ENCODE measurements around the gene THSD4. TPM values are rescaled to one million over a fixed set of nuclear protein-coding genes. Genes with fewer than 3 reads are reported as not detected.

THSD4 gene
- total RNA-seq, 5 donors from 2014 or later (not counting 1 experiment from before 2014, with no cell fraction given) = 0.03 to 0.23 (median 0.18) TPM; not detected in 2

- peaks cover 0 to 3% (median 0%) of the 10 kb centered on the region in 3 donors for H3K4me1 Mint-ChIP-seq
- no peak overlapping the region for H3K27ac ChIP-seq (ENCODE audit: low read length)
- H3K36me3 ChIP-seq (ENCODE audit: control insufficient read depth in 2 of 2, extremely low read depth in 1 of 2, insufficient read depth in 1 of 2, low read length in 1 of 2) = no peaks in the 10 kb centered on the region
- POLR2A ChIA-PET = no interaction called here
- no peaks in the 10 kb centered on the region for H3K36me3 Mint-ChIP-seq
- H3K27me3 ChIP-seq (replicated peaks in 1 of 2; ENCODE audit: control insufficient read depth in 2 of 2, extremely low read depth in 1 of 2, insufficient read depth in 2 of 2, low read length in 1 of 2) = no peaks in the 10 kb centered on the region
- H3K9me3 Mint-ChIP-seq = no peaks in the 10 kb centered on the region
- no peak overlapping the region for H3K4me3 Mint-ChIP-seq
- no peak for DNase-seq
- no peaks in the 10 kb centered on the region for H3K27me3 Mint-ChIP-seq
- no peak overlapping the region for H3K27ac Mint-ChIP-seq
- CTCF ChIA-PET = interaction anchor here in 1 of 2 donors (0.7 kb wide), 1 partner anchor 46 kb away, joined by 4 read pairs; no protein-coding TSS in a partner anchor
- no peaks in the 10 kb centered on the region for H3K9me3 ChIP-seq
- H3K4me3 ChIP-seq (ENCODE audit: control insufficient read depth in 1 of 2, extremely low read depth in 1 of 2, low read length in 1 of 2) = no peak overlapping the region
- H3K4me1 ChIP-seq (ENCODE audit: control insufficient read depth in 1 of 2, extremely low read depth in 1 of 2, insufficient read depth in 2 of 2, low read length in 2 of 2) = no peaks in the 10 kb centered on the region
- ATAC-seq (replicated peaks in 1 of 4) = no peak
- 82% methylated on average over 3 of the region's 9 CpGs for whole genome bisulfite sequencing (ENCODE audit: insufficient coverage)
Measured at GRCh38 chr15:71338265-71338664, 223.0 kb downstream of the THSD4 start.

- POLR2A ChIA-PET = no interaction called here
- ATAC-seq (replicated peaks in 1 of 4) = no peak
- Mint-ChIP-seq H3K9me3 (no peaks in the 10 kb centered on the region), H3K27ac (no peak overlapping the region), H3K27me3 (no peaks in the 10 kb centered on the region), H3K36me3 (no peaks in the 10 kb centered on the region), H3K4me1 (no peaks in the 10 kb centered on the region), H3K4me3 (no peak overlapping the region)
- no peaks in the 10 kb centered on the region for H3K27me3 ChIP-seq (replicated peaks in 1 of 2; ENCODE audit: control insufficient read depth in 2 of 2, extremely low read depth in 1 of 2, insufficient read depth in 2 of 2, low read length in 1 of 2)
- H3K9me3 ChIP-seq = no peaks in the 10 kb centered on the region
- H3K27ac ChIP-seq (ENCODE audit: low read length) = no peak overlapping the region
- no peaks in the 10 kb centered on the region for H3K36me3 ChIP-seq (ENCODE audit: control insufficient read depth in 2 of 2, extremely low read depth in 1 of 2, insufficient read depth in 1 of 2, low read length in 1 of 2)
- CTCF ChIA-PET = no interaction called here
- H3K4me3 ChIP-seq (ENCODE audit: control insufficient read depth in 1 of 2, extremely low read depth in 1 of 2, low read length in 1 of 2) = no peak overlapping the region
- H3K4me1 ChIP-seq (ENCODE audit: control insufficient read depth in 1 of 2, extremely low read depth in 1 of 2, insufficient read depth in 2 of 2, low read length in 2 of 2) = no peaks in the 10 kb centered on the region
- no peak for DNase-seq
- 81% methylated on average over 5 of the region's 7 CpGs for WGBS (ENCODE audit: insufficient coverage)
Measured at GRCh38 chr15:71338827-71339542, 223.7 kb downstream of the THSD4 start.

GRCh38 chr15:71341811-71342550 is 226.7 kb downstream of the THSD4 start:
- Histone ChIP-seq H3K9me3 (no peaks in the 10 kb centered on the region), H3K36me3 (ENCODE audit: control insufficient read depth in 2 of 2, extremely low read depth in 1 of 2, insufficient read depth in 1 of 2, low read length in 1 of 2) (no peaks in the 10 kb centered on the region), H3K4me3 (ENCODE audit: control insufficient read depth in 1 of 2, extremely low read depth in 1 of 2, low read length in 1 of 2) (no peak overlapping the region), H3K27ac (ENCODE audit: low read length) (no peak overlapping the region), H3K27me3 (replicated peaks in 1 of 2; ENCODE audit: control insufficient read depth in 2 of 2, extremely low read depth in 1 of 2, insufficient read depth in 2 of 2, low read length in 1 of 2) (no peaks in the 10 kb centered on the region), H3K4me1 (ENCODE audit: control insufficient read depth in 1 of 2, extremely low read depth in 1 of 2, insufficient read depth in 2 of 2, low read length in 2 of 2) (no peaks in the 10 kb centered on the region)
- Mint-ChIP-seq H3K36me3 (no peaks in the 10 kb centered on the region), H3K27me3 (peaks cover 0 to 10% of the 10 kb centered on the region in 2 donors), H3K27ac (no peak overlapping the region), H3K9me3 (no peaks in the 10 kb centered on the region), H3K4me3 (no peak overlapping the region), H3K4me1 (no peaks in the 10 kb centered on the region)
- POLR2A ChIA-PET = no interaction called here
- DNase-seq (no peak), ATAC-seq (replicated peaks in 1 of 4) (no peak)
- 69% methylated on average over 6 of the region's 8 CpGs for WGBS (ENCODE audit: insufficient coverage)
- CTCF ChIA-PET = no interaction called here

- DNase-seq = no peak
- Mint-ChIP-seq H3K27ac (no peak overlapping the region), H3K36me3 (no peaks in the 10 kb centered on the region), H3K4me3 (no peak overlapping the region), H3K9me3 (no peaks in the 10 kb centered on the region), H3K27me3 (peaks cover 2 to 16% of the 10 kb centered on the region in 2 donors), H3K4me1 (no peaks in the 10 kb centered on the region)
- no peaks in the 10 kb centered on the region for H3K9me3 ChIP-seq
- 81% methylated on average over 4 of the region's 7 CpGs for WGBS (ENCODE audit: insufficient coverage)
- ATAC-seq (replicated peaks in 1 of 4) = no peak
- H3K27me3 ChIP-seq (replicated peaks in 1 of 2; ENCODE audit: control insufficient read depth in 2 of 2, extremely low read depth in 1 of 2, insufficient read depth in 2 of 2, low read length in 1 of 2) = no peaks in the 10 kb centered on the region
- no peaks in the 10 kb centered on the region for H3K36me3 ChIP-seq (ENCODE audit: control insufficient read depth in 2 of 2, extremely low read depth in 1 of 2, insufficient read depth in 1 of 2, low read length in 1 of 2)
- CTCF ChIA-PET = interaction anchor here in 1 of 2 donors (0.5 kb wide), 1 partner anchor 48 kb away, joined by 3 read pairs; no protein-coding TSS in a partner anchor
- H3K27ac ChIP-seq (ENCODE audit: low read length) = no peak overlapping the region
- no peaks in the 10 kb centered on the region for H3K4me1 ChIP-seq (ENCODE audit: control insufficient read depth in 1 of 2, extremely low read depth in 1 of 2, insufficient read depth in 2 of 2, low read length in 2 of 2)
- POLR2A ChIA-PET = no interaction called here
- no peak overlapping the region for H3K4me3 ChIP-seq (ENCODE audit: control insufficient read depth in 1 of 2, extremely low read depth in 1 of 2, low read length in 1 of 2)
Measured at GRCh38 chr15:71342658-71343057, 227.4 kb downstream of the THSD4 start.

DNA sequence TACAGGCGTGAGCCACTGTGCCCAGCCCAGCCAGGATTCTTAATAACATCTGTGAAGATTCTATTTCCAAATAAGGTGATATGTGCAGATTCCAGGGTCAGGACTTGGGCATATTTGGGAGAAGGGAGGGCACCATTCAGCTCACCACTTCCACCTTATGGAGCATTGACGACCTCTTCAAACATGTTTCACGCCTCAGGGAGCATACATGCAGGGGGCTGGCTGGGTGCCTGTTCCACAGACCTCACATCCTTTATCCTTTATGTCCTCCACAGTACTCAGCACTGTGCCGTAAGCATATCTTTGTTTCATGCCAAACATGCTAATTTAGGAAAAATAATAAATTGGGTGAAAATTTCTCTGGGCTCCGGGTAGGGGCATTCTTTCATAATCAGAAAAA is 229.0 kb downstream of the THSD4 start:
- H3K27ac ChIP-seq (ENCODE audit: low read length) = no peak overlapping the region
- H3K9me3 ChIP-seq = no peaks in the 10 kb centered on the region
- Mint-ChIP-seq H3K36me3 (no peaks in the 10 kb centered on the region), H3K27me3 (peaks cover 4 to 23% of the 10 kb centered on the region in 2 donors), H3K27ac (no peak overlapping the region), H3K9me3 (no peaks in the 10 kb centered on the region), H3K4me3 (no peak overlapping the region), H3K4me1 (no peaks in the 10 kb centered on the region)
- H3K4me1 ChIP-seq (ENCODE audit: control insufficient read depth in 1 of 2, extremely low read depth in 1 of 2, insufficient read depth in 2 of 2, low read length in 2 of 2) = no peaks in the 10 kb centered on the region
- ChIA-PET POLR2A (no interaction called here), CTCF (no interaction called here)
- ATAC-seq (replicated peaks in 1 of 4) (no peak), DNase-seq (no peak)
- peaks cover 0 to 2% of the 10 kb centered on the region in 2 experiments for H3K27me3 ChIP-seq (replicated peaks in 1 of 2; ENCODE audit: control insufficient read depth in 2 of 2, extremely low read depth in 1 of 2, insufficient read depth in 2 of 2, low read length in 1 of 2)
- WGBS (ENCODE audit: insufficient coverage) = no CpG with 5 or more reads among the region's 5 CpGs
- no peak overlapping the region for H3K4me3 ChIP-seq (ENCODE audit: control insufficient read depth in 1 of 2, extremely low read depth in 1 of 2, low read length in 1 of 2)
- no peaks in the 10 kb centered on the region for H3K36me3 ChIP-seq (ENCODE audit: control insufficient read depth in 2 of 2, extremely low read depth in 1 of 2, insufficient read depth in 1 of 2, low read length in 1 of 2)

- Mint-ChIP-seq H3K36me3 (no peaks in the 10 kb centered on the region), H3K27ac (no peak overlapping the region), H3K4me1 (no peaks in the 10 kb centered on the region), H3K4me3 (no peak overlapping the region), H3K27me3 (peaks cover 4 to 23% of the 10 kb centered on the region in 2 donors), H3K9me3 (no peaks in the 10 kb centered on the region)
- ChIA-PET POLR2A (no interaction called here), CTCF (no interaction called here)
- no peak for DNase-seq
- Histone ChIP-seq H3K9me3 (no peaks in the 10 kb centered on the region), H3K27me3 (replicated peaks in 1 of 2; ENCODE audit: control insufficient read depth in 2 of 2, extremely low read depth in 1 of 2, insufficient read depth in 2 of 2, low read length in 1 of 2) (peaks cover 0 to 3% of the 10 kb centered on the region in 2 experiments), H3K27ac (ENCODE audit: low read length) (no peak overlapping the region), H3K36me3 (ENCODE audit: control insufficient read depth in 2 of 2, extremely low read depth in 1 of 2, insufficient read depth in 1 of 2, low read length in 1 of 2) (no peaks in the 10 kb centered on the region), H3K4me3 (ENCODE audit: control insufficient read depth in 1 of 2, extremely low read depth in 1 of 2, low read length in 1 of 2) (no peak overlapping the region), H3K4me1 (ENCODE audit: control insufficient read depth in 1 of 2, extremely low read depth in 1 of 2, insufficient read depth in 2 of 2, low read length in 2 of 2) (no peaks in the 10 kb centered on the region)
- WGBS (ENCODE audit: insufficient coverage) = 86% methylated on average over 1 of the region's 5 CpGs
- ATAC-seq (replicated peaks in 1 of 4) = no peak
Measured at GRCh38 chr15:71345186-71345585, 229.9 kb downstream of the THSD4 start.

Data from T-cell (primary cell).